Measurements from ENCODE around the gene ATG4C.
"Not testable (repeated sequence)": the region's sequence is repeated elsewhere in the genome, so short reads cannot be mapped to it uniquely, and the experiment has no call there.

GRCh38 chr1:62762027-62762426 lies 21.9 kb upstream of the ATG4C start:
- TF ChIP-seq EZH2phosphoT487 (IDR thresholded peaks at IDR 0.05; ENCODE audit: borderline replicate concordance, low read length); CTCF (IDR thresholded peaks at IDR 0.05; ENCODE audit: low read depth, low read length, poor library complexity, severe bottlenecking): not testable (repeated sequence)
